Measurements from ENCODE around the gene GSTO2.
"Not testable (repeated sequence)": the region's sequence is repeated elsewhere in the genome, so short reads cannot be mapped to it uniquely, and the experiment has no call there.

GSTO2 gene

DNA sequence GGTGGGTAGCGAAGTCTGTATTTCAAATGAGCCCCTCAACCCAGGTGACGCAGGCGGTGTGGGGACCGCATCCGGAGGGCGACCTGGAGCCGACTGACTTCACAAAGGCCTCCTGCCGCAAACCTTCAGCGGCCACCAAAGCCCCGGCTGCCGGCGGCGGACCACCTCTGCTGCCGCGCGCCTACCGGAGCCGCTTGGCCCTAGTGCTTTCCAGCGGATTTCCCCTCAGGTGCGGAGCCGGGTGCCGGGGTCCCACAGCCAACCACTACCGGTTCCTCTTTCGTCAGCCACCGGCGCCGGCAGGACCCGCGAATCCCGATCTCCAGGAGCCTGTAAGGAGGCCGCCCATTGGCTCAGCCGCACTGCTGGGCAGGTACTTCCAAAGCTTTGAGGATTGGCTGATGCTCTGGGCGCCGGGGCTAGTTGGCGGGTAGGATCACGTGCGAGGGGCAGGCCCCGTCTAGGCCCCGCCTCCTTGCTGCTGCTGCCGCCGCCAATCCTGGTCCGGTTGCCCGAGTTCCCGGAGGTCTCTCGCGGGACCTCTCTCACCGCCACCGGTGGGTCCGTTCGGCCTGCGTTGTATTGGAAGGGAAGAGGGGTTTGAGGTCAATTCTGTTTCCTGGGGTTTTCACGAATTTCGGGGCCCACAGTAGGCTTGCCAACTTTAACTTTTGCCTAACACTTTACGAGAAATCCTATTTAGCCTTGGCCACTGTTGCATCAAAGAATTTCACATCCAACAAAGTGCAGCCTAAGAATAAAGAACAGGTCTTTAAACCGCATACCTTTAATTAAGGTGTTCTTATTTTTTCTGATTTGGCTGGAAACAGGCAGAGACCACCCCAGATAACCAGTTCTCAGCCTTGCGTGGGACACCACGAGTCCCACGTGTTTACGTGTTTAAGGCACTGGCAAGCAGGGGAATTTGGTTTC lies at the start of gene GSTO2:
Gene GSTO2, plus strand, starts transcription at position 472 of the 933 bp plus-strand sequence. CDS start 5,732 bp downstream, outside the sequence.
- peak; percentile 91 for ATAC-seq

DNA sequence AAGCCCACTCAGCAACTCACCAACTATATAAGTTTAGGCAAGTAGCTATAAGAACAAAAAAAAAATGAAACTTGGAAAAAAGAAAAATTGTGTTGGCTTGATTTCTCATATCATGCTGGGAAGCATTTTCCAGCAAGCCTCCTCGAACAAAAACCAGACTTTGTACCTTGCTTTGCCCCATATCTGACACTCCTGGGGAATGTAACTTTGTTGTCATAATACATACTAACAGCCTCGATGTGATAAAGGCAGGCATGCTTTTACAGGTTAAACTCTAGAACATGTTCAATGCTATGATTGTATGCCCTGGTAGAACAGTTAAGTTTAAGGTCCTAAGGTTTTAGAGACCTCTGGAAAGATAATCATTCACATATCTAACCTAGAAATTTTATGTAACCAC lies 48.5 kb upstream of the GSTO2 start:
- no peak for ATAC-seq
- DNase-seq: no peak

More for the DNA sequence above, at the start of gene GSTO2:
- DNase-seq: peak; percentile 97

DNA sequence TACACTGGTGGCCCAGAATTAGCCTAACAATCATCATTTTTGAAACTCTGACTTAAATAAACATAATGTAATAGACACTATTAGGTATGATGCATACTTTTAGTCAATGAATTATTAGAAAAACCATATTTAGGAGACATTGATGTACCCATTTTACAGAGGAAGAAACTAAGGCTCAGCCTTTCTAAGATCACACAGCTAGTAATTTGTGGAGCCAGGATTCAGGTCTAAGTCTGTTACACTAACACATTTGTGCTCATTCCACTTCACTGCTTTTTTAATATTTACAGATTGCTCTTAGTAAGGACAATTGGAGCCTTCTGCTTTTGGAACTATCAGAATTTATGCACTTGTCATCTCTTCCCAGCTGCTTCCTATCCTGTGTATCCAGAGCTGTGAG lies 45.7 kb upstream of the GSTO2 start:
- DNase-seq (no peak), ATAC-seq (no peak)

DNA sequence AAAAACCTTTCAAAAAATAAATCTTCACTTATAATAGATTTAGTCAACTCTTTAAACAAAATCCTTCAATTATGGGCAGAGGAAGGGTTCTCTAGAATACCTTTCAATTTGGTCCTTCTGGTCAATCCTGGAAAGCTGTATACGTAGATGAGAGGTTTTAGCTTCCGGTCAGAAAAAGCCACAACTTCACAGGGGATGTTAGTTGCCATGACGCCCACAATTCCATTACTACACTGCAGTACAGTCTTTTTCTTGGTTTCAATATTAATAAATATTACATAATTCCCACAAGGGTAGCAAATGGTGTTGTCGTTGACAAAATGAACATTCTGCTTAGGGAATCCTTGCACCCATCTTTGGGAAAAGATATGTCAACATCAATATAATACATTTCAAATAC lies 38.5 kb upstream of the GSTO2 start:
- no peak for ATAC-seq
- DNase-seq: no peak

DNA sequence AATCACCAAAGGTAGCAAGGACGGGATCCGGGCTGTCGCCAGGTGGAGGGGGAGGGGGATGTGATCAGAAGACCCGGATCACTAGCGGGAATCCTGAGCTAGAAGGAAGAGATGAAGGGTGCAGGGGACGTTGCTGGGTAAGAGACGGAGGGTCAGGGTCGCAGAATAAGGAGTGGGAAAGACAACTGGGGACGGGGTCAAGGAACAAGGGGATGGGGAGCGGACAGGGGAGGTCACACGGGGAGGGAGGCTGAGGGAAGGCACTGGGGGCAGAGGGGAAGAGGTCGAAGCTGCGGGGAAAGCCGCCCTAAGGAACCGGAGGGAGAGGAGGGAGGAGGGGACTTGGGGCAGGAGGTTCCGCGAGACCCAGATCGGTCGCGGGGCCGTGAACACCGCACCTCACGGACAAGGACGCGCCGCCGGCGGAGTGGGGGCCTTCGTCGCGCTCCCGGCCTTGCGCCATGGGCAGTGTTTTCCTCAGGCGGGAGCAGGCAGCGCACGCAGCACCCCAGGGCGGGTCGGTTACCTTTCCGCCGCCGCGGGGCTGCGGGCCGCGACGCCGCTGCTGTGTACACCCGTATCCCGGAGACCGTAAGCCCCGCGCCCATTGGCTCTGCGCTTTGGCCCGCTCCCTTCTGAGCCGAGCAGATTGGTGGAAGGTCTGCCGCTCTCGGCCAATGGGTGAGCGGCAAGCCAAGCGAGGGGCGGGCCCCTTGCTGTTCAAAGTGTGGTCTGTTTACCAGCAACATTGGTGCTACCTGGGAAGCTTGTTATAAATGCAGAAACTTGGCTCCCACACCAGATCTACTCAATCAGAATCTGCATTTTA lies 37.0 kb upstream of the GSTO2 start, which contains the start of gene CFAP43:
Gene CFAP43, minus strand, starts transcription at position 581 of the 829 bp plus-strand sequence. Its CDS starts 118 bp downstream, at position 463.
- ATAC-seq (peak; percentile 100), DNase-seq (peak; percentile 99)

DNA sequence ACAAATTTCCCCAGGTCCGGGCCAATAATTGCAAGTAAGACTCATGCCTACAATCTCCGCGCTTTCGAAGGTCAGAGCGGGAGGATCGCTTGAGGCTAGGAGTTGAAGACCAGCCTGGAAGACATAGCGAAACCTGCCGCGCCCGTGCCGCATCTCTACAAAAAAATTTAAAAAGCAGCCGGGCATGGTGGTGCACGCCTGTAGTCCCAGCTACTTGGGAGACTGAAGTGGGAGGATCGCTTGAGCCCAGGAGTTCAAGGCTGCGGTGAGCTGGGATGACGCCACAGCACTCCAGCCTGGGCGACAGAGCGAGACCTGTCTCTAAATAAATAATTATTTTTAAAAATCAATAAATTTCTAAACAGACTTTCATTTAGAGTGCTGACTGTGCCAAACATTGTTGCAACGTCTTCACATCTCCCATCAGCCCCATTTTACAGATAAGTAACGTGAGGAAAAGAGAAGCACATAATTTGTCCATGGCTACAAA lies 36.3 kb upstream of the GSTO2 start:
- ATAC-seq (peak; percentile 13), DNase-seq (no peak)

DNA sequence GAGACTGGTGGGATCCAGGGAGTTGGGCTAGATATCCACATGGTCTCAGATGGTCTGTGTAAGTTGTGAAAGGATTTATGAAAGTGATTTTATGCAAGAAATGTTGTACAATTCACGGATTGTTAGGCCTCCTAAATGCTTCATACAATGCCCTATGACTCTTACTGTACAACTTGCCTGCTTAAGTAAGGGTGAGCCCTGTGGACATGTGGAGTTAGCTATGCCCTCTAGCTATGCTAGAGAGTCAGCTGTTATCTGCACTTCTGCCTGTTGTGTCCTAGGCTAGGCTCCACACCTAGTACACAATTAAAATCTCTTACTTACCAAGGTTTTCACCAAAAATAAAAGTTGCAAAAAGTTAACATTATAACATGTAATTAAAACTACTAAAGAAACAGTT lies 35.2 kb upstream of the GSTO2 start:
- ATAC-seq: no peak
- DNase-seq: no peak

DNA sequence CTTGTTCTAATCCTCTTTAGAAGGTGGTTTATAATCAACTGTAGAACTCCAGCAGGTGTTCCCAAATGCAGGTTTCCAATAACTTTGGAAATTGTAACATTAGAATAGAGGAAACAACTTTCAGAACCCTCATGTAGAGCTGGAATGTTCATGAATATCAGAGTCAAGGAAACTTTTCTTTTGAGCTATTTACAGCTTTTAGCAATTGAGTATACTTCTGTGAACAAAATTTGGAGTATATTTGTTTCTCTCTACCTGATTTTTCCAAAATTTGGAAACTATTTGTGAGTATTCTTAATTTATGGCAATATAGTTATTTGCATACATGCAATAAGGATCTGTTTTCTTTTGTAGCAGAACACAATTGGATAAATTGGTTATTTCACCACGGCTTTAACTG lies 34.0 kb upstream of the GSTO2 start:
- DNase-seq (no peak), ATAC-seq (no peak)

DNA sequence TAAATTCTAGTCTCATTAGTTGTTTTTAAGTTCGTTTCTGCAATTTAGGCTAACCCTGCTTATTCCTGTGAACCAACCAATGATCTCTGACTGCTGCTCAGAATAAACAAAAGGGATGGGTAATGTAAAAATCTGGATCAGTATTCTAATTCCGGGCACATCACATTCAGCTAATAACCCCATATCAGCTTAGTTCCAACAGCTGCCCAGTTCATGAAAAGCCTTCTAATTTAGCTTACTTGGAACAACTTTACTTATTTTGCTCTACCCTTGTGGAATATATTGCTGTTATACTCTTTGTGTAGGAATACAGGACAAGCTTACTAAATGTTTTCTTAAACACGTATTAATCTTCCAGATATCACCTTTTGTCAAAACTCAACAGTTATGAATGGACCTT lies 33.2 kb upstream of the GSTO2 start:
- no peak for ATAC-seq
- no peak for DNase-seq

DNA sequence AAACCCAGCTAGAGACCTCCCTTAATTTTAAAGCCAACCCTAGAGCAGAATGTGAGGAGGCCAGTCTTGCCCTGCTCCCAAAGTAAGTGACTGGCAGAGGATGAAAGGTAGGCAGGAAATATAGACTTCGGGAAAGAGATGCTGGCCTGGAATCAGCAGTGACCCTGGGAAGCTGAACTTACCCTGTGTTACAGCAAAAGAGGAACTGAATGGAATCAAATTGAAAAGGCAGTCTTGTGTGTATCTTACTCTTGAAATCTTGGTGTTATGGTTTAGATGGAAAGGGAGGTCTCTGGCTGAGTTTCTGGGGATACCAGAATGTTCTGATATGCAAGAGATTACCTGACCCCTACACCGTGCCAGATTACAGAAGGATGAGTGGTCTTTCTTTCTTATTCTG lies 28.9 kb upstream of the GSTO2 start:
- ATAC-seq (no peak), DNase-seq (no peak)

DNA sequence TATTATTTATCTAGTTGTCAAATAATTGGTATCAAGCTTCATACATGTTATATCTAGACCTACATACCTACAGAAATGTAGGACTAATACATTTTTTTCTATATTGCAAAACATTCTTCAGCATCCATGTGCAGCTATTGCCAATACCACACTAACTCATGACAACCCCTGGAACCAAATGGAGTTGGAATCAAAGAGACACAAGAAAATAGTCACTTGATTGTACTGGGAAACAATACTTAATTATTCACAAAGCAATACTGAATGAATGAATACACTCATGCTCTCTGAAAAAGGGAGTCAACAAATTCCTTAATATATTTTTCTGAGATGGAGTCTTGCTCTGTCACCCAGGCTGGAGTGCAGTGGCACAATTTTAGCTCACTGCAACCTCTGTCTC lies 26.4 kb upstream of the GSTO2 start:
- DNase-seq (no peak), ATAC-seq (no peak)

DNA sequence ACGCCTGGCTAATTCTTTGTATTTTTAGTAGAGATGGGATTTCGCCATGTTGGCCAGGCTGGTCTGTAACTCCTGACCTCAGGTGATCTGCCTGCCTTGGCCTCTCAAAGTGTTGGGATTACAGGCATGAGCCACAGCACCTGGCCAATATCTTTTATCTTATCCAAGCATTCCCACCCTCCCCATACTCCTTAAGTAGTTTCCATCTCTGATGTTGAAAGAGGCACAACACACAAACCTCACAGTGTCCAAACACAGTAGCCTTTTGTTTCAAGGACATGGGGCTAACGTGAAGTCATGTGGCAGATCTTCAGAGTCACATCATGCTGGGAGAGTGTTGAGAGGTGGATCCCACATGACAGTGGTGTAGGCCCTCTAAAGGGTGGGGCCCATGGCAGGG lies 26.0 kb upstream of the GSTO2 start:
- not testable (repeated sequence) for ATAC-seq, DNase-seq

DNA sequence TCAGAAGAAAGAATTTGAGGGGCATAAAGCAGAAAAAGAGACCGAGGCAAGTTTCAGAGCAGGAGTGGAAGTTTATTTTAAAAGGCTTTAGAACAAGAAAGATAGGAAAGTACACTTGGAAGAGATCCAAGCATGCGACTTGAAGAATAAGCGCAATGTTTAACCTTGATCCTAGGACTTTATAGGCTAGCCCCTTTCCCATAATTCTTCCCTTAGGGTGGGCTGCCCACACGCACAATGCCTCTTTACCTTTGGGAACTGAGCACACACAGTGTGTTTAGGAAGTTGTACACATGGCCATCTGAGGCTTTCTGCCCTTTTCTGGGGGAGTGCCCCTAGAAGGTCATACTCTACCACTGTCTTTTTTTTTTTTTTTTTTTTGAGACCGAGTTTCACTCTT lies 25.5 kb upstream of the GSTO2 start:
- ATAC-seq: no peak

DNA sequence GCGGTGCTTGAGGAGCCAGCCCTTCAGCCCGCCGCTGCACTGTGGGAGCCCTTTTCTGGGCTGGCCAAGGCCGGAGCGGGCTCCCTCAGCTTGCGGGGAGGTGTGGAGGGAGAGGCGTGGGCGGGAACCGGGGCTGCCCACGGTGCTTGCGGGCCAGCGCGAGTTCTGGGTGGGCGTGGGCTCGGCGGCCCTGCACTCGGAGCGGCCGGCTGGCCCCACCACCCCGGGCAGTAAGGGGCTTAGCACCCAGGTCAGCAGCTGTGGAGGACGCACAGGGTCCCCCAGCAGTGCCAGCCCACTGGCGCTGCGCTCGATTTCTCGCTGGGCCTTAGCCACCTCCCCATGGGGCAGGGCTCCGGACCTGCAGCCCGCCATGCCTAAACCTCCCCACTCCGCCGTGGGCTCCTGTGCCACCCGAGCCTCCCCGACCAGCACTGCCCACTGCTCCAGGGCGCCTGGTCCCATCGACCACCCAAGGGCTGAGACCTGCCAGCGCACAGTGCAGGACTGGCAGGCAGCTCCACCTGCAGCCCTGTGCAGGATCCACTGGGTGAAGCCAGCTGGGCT lies 23.8 kb upstream of the GSTO2 start:
- ATAC-seq (no peak), DNase-seq (no peak)

More for the DNA sequence above, 25.5 kb upstream of the GSTO2 start:
- no peak for DNase-seq

DNA sequence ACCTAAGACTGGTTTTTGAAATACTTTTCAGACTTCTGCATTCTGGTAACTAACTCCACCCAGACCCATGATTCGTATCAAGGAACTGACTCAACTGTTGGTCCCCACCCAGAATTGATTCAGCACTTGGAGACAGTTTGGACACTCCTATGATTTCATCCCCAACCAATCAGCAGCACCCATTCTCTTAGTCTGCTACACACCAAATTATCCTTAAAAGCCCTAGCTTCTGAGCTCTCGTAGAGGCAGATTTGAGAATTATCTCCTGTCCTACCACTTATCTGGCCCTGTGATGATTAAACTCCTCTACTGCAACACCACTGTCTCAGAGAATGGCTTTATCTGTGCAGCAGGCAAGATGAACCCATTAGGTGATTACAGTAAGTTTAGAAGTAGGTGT lies 22.0 kb upstream of the GSTO2 start:
- no peak for DNase-seq
- peak; percentile 60 for ATAC-seq

DNA sequence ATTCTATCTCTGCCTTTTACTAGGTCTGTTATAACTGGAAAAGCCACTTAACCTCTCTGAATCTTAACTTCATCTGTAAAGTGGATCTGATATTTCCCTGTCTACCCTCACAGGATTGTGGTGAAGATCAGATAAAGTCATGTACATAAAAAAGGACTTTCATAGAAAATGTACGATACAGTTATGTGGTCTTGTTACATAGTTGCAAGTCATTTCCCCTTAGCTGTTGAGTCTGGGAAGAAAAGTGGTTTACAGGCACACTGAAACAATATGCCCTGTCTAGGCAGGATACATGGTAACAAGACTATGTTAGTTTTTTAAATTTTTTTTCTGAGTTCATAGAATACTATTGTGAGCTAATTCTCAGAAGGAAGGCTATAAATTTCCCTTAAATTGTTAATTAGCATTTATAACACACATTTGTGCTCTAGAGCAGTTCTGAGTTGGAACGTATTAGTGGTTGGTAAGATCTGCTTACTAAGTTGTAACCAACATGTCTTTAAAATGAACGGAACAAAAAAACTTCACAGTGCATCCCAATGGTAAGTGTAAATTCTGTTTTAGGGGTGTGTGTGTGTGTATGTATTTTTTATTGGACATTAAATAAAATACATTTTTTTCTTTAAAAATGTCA lies 21.4 kb upstream of the GSTO2 start:
- ATAC-seq: peak; percentile 73

DNA sequence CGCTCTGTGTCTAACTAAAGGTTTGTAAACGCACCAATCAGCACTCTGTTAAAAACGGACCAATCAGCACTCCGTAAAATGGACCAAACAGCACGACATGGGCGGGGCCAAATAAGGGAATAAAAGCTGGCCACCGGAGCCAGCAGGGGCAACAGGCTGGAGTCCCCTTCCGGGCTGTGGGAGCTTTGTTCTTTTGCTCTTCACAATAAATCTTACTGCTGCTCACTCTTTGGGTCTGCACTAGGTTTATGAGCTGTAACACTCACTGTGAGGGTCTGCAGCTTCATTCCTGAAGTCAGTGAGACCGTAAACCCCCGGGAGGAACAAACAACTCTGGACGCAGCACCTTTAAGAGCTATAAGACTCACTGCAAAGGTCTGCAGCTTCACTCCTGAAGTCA lies 20.1 kb upstream of the GSTO2 start:
- ATAC-seq, DNase-seq: not testable (repeated sequence)

More for the DNA sequence above, 21.4 kb upstream of the GSTO2 start:
- DNase-seq: no peak

DNA sequence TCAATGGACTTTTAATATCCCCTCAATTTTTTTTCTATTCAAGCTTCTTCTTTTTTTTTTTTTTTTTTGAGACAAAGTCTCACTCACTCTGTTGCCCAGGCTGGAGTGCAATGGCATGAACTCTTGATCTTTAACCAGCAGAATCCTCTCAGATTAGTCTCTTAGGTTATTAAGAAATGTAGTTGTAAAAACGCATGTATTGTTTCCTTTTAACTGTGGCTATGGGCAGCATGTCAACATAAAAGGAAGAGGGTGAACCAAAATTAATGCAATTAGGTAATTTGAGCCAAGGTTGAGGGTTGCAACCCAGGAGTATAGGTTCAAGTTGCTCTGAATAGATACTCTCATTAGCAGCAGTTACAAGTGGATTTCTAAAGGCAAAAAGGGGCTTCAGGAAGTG lies 18.6 kb upstream of the GSTO2 start:
- no peak for DNase-seq
- no peak for ATAC-seq

DNA sequence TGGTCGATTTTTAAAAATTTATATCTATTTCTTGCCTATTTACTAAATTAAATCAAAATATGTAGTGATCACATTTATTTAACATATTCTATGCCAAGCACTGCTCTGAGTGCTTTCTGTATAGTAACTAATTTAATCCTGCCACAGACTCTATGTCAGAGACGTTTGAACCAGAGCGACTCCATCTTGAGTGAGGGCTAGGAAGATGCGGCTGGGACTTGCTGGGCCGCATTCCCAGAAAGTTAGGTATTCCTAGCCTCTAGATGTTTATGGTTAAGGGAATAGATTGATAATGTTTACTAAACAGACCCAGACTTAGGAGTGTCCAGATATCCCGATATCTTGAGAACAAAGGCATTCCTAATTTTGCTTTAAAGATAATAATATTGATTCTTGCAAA lies 17.5 kb upstream of the GSTO2 start:
- DNase-seq: no peak
- ATAC-seq: no peak

DNA sequence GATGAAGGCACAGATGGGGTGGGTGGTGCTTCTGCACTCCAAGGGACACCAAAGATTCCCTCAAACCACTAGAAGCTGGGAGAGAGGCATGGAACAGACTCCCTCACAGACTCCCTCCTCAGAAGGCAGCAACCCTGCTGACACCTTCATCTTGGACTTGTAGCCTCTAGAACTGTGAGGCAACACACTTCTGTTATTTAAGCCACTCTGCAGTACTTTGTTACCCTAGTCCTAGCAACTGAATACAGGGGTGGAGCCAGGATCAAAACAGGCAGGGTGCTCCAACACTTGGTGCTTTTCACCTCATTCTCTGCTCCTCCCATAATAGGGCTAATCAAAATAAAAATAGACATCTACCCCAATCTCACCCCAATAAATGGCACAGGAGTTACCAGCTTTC lies 16.6 kb upstream of the GSTO2 start:
- DNase-seq (no peak), ATAC-seq (no peak)

DNA sequence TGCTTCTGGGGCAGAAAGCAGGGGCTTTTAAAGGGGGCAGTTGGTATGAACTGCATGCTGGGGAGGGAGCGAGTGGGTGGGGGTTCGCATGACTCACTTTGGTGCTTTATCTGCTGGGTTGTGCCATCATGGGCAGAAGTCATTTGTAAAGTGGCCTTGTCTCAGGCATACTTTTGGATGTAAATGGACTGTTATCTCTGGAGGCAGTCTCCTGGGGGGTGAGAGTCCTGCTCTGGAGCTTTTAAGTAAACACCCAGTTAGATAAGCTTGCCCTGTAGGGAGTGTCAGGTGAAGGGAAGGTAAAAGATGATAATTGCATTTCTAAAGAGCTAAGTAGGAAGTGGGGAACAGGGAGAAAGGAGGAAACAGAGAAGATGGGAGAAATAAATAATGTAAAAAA lies 15.9 kb upstream of the GSTO2 start:
- ATAC-seq (no peak), DNase-seq (peak; percentile 37)
